Fibroblast of the aortic adventitia (primary cell): ENCODE data around the gene SF1. TPM values are rescaled to one million over a fixed set of nuclear protein-coding genes. Genes with fewer than 3 reads are reported as not detected.

Experiments
- DNase-seq: peaks from one replicate; pipeline ENCODE4 v3.0.0-alpha.2; 2010; ENCODE audit warnings: low read depth
- H3K4me3 ChIP-seq: 2 replicates; pipeline ENCODE4 v1.5.1; 2011; ENCODE audit warnings: low read depth, mild to moderate bottlenecking, control low read depth, low read length, moderate library complexity
- CTCF ChIP-seq: IDR thresholded peaks from 2 replicates; pipeline ENCODE4 v1.5.1; 2011; ENCODE audit warnings: mild to moderate bottlenecking, low read length, control low read depth, inconsistent platforms; ENCODE audit not compliant: insufficient read depth
- total RNA-seq: library from RNA; depleted of rRNA; stranded (reverse); fragments of >200 nt; gene quantifications from 2 replicates; pipeline ENCODE4 v1.2.3, GENCODE V29; 2012; ENCODE audit warnings: low replicate concordance

Gene SF1
- total RNA-seq, 1 donor: 150 TPM

- H3K4me3 ChIP-seq: no peak overlapping the region
- DNase-seq: no peak
- no peak for TF ChIP-seq CTCF
Observed at GRCh38 chr11:64718780-64719124, 59.6 kb downstream of the SF1 start.

GRCh38 chr11:64718084-64718779 lies 60.1 kb downstream of the SF1 start:
- no peak for TF ChIP-seq CTCF
- no peak overlapping the region for H3K4me3 ChIP-seq
- DNase-seq: no peak

- no peak overlapping the region for H3K4me3 ChIP-seq
- no peak for DNase-seq
- TF ChIP-seq CTCF: no peak
Observed at GRCh38 chr11:64717268-64717578, 61.1 kb downstream of the SF1 start.

- TF ChIP-seq CTCF: no peak
- no peak for DNase-seq
- H3K4me3 ChIP-seq: no peak overlapping the region
Observed at GRCh38 chr11:64716473-64717267, 61.7 kb downstream of the SF1 start.

- DNase-seq: no peak
- H3K4me3 ChIP-seq: no peak overlapping the region
- TF ChIP-seq CTCF: no peak
Observed at GRCh38 chr11:64715756-64716472, 62.4 kb downstream of the SF1 start.

GRCh38 chr11:64715110-64715509 lies 63.2 kb downstream of the SF1 start:
- H3K4me3 ChIP-seq: no peak overlapping the region
- no peak for TF ChIP-seq CTCF
- DNase-seq: no peak
